IMR-90 (cell line): ENCODE data around the gene TUBGCP6. TPM values are rescaled to one million over a fixed set of nuclear protein-coding genes. Genes with fewer than 3 reads are reported as not detected.
A peak's percentile ranks its signal among the peaks of the same experiment; 100 is the strongest.

Source experiments
- ATAC-seq: fragments of 200-7000 bp; cut with Tn5 transposase; 2 replicates; pipeline ENCODE4 v1.9.1; 2020; ENCODE audit warnings: low read depth, mild to moderate bottlenecking, moderate library complexity
- BruUV-seq: library from RNA; stranded (reverse); fragments of 400-500 nt; replicated peaks from 2 replicates; lab custom pipeline; 2021; lab: Mats Ljungman, UMichigan
- CTCF ChIA-PET: fragments of 300-600 bp; formaldehyde crosslinking; extraction: SDS; loops from one replicate; lab custom pipeline; 2021; ENCODE audit warnings: antibody characterized with exemption; lab: Yijun Ruan, JAX
- POLR2A ChIA-PET: fragments of 300-600 bp; sonication (Branson Sonifier 250); formaldehyde crosslinking; loops from one replicate; lab custom pipeline; 2022; ENCODE audit warnings: antibody characterized with exemption; ENCODE audit not compliant: unreplicated experiment; lab: Charles Lee
- DNase-seq: peaks from one replicate; pipeline ENCODE4 v3.0.0; 2013
- H2AFZ ChIP-seq: replicated peaks from 2 replicates; pipeline ENCODE3; 2013; ENCODE audit warnings: low read length, mild to moderate bottlenecking; ENCODE audit not compliant: poor library complexity
- H2AK5ac ChIP-seq: 2 replicates; pipeline ENCODE4 v1.6.1; 2013; ENCODE audit warnings: low read depth, low read length, inconsistent platforms
- H2AK9ac ChIP-seq: replicated peaks from 2 replicates; pipeline ENCODE3; 2013; ENCODE audit warnings: mild to moderate bottlenecking, low read depth, low read length, moderate library complexity; ENCODE audit not compliant: poor library complexity
- H2BK120ac ChIP-seq: 2 replicates; pipeline ENCODE4 v1.6.1; 2013; ENCODE audit warnings: low read depth, low read length, inconsistent platforms
- H2BK15ac ChIP-seq: 3 replicates; pipeline ENCODE4 v1.6.1; 2013; ENCODE audit warnings: low read depth, low read length, inconsistent platforms
- H2BK20ac ChIP-seq: 2 replicates; pipeline ENCODE4 v1.6.1; 2013; ENCODE audit warnings: low read depth, mild to moderate bottlenecking, inconsistent platforms, low read length, moderate library complexity
- H2BK5ac ChIP-seq: 2 replicates; pipeline ENCODE4 v1.6.1; 2013; ENCODE audit warnings: mild to moderate bottlenecking, low read depth, low read length, inconsistent platforms; ENCODE audit not compliant: poor library complexity, severe bottlenecking
- H3K14ac ChIP-seq: replicated peaks from 2 replicates; pipeline ENCODE4 v1.6.1; 2013; ENCODE audit warnings: low read depth, low read length, inconsistent platforms
- H3K18ac ChIP-seq: 2 replicates; pipeline ENCODE4 v1.6.1; 2013; ENCODE audit warnings: low read depth, low read length, control low read depth
- H3K23ac ChIP-seq: 2 replicates; pipeline ENCODE4 v1.6.1; 2013; ENCODE audit warnings: low read depth, low read length, inconsistent platforms
- H3K27ac ChIP-seq: 2 replicates; pipeline ENCODE4 v1.5.1; 2013; ENCODE audit warnings: mild to moderate bottlenecking, control low read depth, low read length; ENCODE audit not compliant: insufficient read depth
- H3K27me3 ChIP-seq: 2 replicates; pipeline ENCODE4 v1.6.1; 2013; ENCODE audit warnings: low read length; ENCODE audit not compliant: control insufficient read depth, insufficient read depth
- H3K36me3 ChIP-seq: 2 replicates; pipeline ENCODE4 v1.6.1; 2013; ENCODE audit warnings: low read length, mixed read lengths; ENCODE audit not compliant: control insufficient read depth, insufficient read depth
- H3K4ac ChIP-seq: 2 replicates; pipeline ENCODE4 v1.6.1; 2013; ENCODE audit warnings: low read depth, low read length, inconsistent platforms
- H3K4me1 ChIP-seq: 2 replicates; pipeline ENCODE4 v1.6.1; 2013; ENCODE audit warnings: low read length, mixed read lengths; ENCODE audit not compliant: control insufficient read depth, insufficient read depth
- H3K4me2 ChIP-seq: 2 replicates; pipeline ENCODE4 v1.6.1; 2013; ENCODE audit warnings: low read depth, mild to moderate bottlenecking, control low read depth, low read length, moderate library complexity
- H3K4me3 ChIP-seq: 2 replicates; pipeline ENCODE4 v1.5.1; 2013; ENCODE audit warnings: low read depth, mild to moderate bottlenecking, control low read depth, low read length, moderate library complexity; ENCODE audit not compliant: insufficient read depth
- H3K56ac ChIP-seq: 2 replicates; pipeline ENCODE4 v1.6.1; 2013; ENCODE audit warnings: low read length, inconsistent platforms; ENCODE audit not compliant: insufficient read depth; ENCODE audit errors: extremely low read depth
- H3K79me1 ChIP-seq, 2 experiments: 2 replicates each; pipeline ENCODE4 v1.6.1; 2013; ENCODE audit warnings: low read length in 2 of 2, inconsistent platforms in 1 of 2, low read depth in 1 of 2
- H3K9ac ChIP-seq: 2 replicates; pipeline ENCODE4 v1.6.1; 2013; ENCODE audit warnings: low read depth, low read length, control low read depth
- H3K9me1 ChIP-seq: 2 replicates; pipeline ENCODE4 v1.6.1; 2013; ENCODE audit warnings: low read length, inconsistent platforms; ENCODE audit not compliant: insufficient read depth
- H3K9me3 ChIP-seq: 2 replicates; pipeline ENCODE4 v1.6.1; 2013; ENCODE audit warnings: low read length; ENCODE audit not compliant: control insufficient read depth, insufficient read depth
- H4K20me1 ChIP-seq: 2 replicates; pipeline ENCODE4 v1.6.1; 2013; ENCODE audit warnings: low read length, inconsistent platforms; ENCODE audit not compliant: insufficient read depth
- H4K5ac ChIP-seq: 2 replicates; pipeline ENCODE4 v1.6.1; 2013; ENCODE audit warnings: mild to moderate bottlenecking, low read depth, low read length, control low read depth
- H4K8ac ChIP-seq, 2 experiments: 2 replicates each; pipeline ENCODE4 v1.6.1; 2013; ENCODE audit warnings: low read depth in 2 of 2, low read length in 2 of 2, control low read depth in 1 of 2, inconsistent platforms in 1 of 2
- H4K91ac ChIP-seq: 2 replicates; pipeline ENCODE4 v1.6.1; 2013; ENCODE audit warnings: low read depth, low read length, inconsistent platforms; ENCODE audit not compliant: insufficient read depth
- CHD1 ChIP-seq: IDR thresholded peaks from 2 replicates; pipeline ENCODE4 v1.6.1; 2012; ENCODE audit warnings: low read depth, low read length, improper control_type of control experiment
- FOS ChIP-seq: fragments of 150-350 bp; IDR thresholded peaks from 2 replicates; pipeline ENCODE4 v1.6.1; 2016; ENCODE audit warnings: low read depth, low read length
- MAZ ChIP-seq: IDR thresholded peaks from 2 replicates; pipeline ENCODE4 v1.6.1; 2012; ENCODE audit warnings: low read depth, mild to moderate bottlenecking, low read length, improper control_type of control experiment, moderate library complexity, borderline replicate concordance
- POLR2A ChIP-seq: IDR thresholded peaks from 2 replicates; pipeline ENCODE4 v1.6.1; 2012; ENCODE audit warnings: mild to moderate bottlenecking, low read depth, low read length
- RCOR1 ChIP-seq: IDR thresholded peaks from 2 replicates; pipeline ENCODE4 v1.6.1; 2012; ENCODE audit warnings: mild to moderate bottlenecking, low read length, improper control_type of control experiment; ENCODE audit not compliant: insufficient replicate concordance
- RFX5 ChIP-seq: IDR thresholded peaks from 2 replicates; pipeline ENCODE4 v1.8.0; 2012; ENCODE audit warnings: low read depth, mild to moderate bottlenecking, low read length, moderate library complexity
- SMC3 ChIP-seq: fragments of 150-350 bp; IDR thresholded peaks from 2 replicates; pipeline ENCODE4 v1.6.1; 2016; ENCODE audit warnings: low read depth, mild to moderate bottlenecking, antibody characterized with exemption, low read length, moderate library complexity
- WGBS, 2 experiments: methylation state at CpG; one replicate each; pipeline versions ENCODE4 v1.1.5 to v1.1.7; 2013; ENCODE audit warnings: missing lambda C conversion rate in 2 of 2; ENCODE audit not compliant: insufficient read length in 1 of 2; ENCODE audit errors: extremely low coverage in 2 of 2; 5-methylcytosine and 5-hydroxymethylcytosine counted together
- dilution Hi-C: fragments of 300-500 bp; cut with HindIII; formaldehyde crosslinking; loops from one replicate; pipeline ENCODE4 v1.14.3; 2018; ENCODE audit warnings: low sequenced_read_pairs; ENCODE audit not compliant: unreplicated experiment
- in situ Hi-C: fragments of 300-500 bp; cut with MboI; formaldehyde crosslinking; loops from 3 replicates; pipeline ENCODE4 v1.14.3; 2019; ENCODE audit warnings: low sequenced_read_pairs, inconsistent platforms, mixed read lengths
- intact Hi-C: fragments of 100-400 bp; cut with micrococcal nuclease; formaldehyde crosslinking; loops from 2 replicates; pipeline ENCODE4 v1.10.0; 2022
- polyA plus RNA-seq, 3 experiments: library from polyadenylated mRNA; depleted of rRNA; stranded (reverse); fragments of >200 nt; gene quantifications; 2 replicates each; pipeline ENCODE4 v1.2.3, GENCODE V29; 2012; ENCODE audit warnings: low replicate concordance in 1 of 3
- total RNA-seq: library from RNA; depleted of rRNA; stranded (reverse); fragments of >200 nt; gene quantifications from 2 replicates; pipeline ENCODE4 v1.2.3, GENCODE V29; 2012
- TF ChIP-seq, protein P1 (sequence below): fragments of 150-350 bp; IDR thresholded peaks from 2 replicates; pipeline ENCODE4 v1.6.1; 2017; ENCODE audit warnings: mild to moderate bottlenecking, antibody characterized with exemption, low read length, low read depth
- TF ChIP-seq, protein P2 (sequence below): conservative IDR thresholded peaks from 2 replicates; pipeline ENCODE4 v1.5.1; 2012; ENCODE audit warnings: mild to moderate bottlenecking, low read depth, low read length, improper control_type of control experiment

The TUBGCP6 gene
- total and polyA plus RNA-seq, 2 of the 4 experiments (the other 2 are of a cell fraction), result 10.8 to 28.6 TPM

DNA sequence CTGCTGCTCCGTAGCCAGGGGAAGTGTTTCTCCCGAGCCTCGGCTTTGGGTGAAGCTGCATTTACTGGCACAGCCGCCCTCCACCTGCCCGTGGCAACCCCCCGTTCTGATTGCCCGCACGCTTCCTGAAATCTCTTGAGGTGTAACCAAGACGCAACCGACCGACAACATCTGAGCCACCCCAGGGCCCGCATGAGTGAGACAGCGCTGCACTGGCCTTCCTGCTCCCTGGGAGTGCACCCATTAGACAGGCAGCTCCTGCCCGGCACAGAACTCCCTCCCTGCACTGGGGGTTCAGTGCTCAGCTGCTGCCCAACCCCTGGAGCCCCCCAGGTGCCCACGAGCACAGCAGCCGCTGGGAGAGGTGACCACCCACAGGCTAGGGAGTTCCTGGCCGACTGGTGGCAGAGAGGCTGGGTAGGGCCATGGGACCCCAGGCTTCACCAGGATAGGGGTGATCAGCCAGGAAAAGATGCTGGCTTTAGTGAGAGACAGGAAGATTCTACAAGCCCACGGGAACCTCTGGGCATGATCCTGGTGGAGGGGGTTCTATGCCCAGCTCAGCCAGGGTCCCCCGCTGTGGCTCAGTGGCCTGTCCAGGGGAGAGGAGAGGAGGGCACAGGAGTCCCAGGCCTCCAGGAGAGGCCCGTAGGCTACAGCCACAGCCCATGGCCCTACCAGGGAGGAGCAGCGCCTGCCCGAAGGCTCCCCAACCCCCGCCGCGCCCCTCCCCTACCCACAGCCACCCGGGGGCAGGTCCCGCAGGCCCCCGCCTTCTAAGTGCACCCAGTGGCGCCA lies 48.0 kb upstream of the TUBGCP6 start:
- ChIA-PET CTCF (no interaction called here), POLR2A (interaction anchor here (0.6 kb wide), 1 partner anchor 18 kb away, joined by 5 read pairs; no protein-coding TSS in a partner anchor)
- Histone ChIP-seq H4K91ac (peak overlapping the region; percentile 97), H2BK5ac (peak overlapping the region; percentile 99), H2BK120ac (peak overlapping the region; percentile 72), H3K27ac (peak overlapping the region; percentile 100), H3K4me2 (peak overlapping the region; percentile 74), H2BK20ac (peak overlapping the region; percentile 47), H3K4me1 (peaks cover 34% of the 10 kb centered on the region), H3K9me3 (no peaks in the 10 kb centered on the region), H3K23ac (peak overlapping the region; percentile 86), H2BK15ac (peak overlapping the region; percentile 70; the same call in 1 of the 3 replicates), H3K4ac (peak overlapping the region; percentile 94), H3K14ac (peak overlapping the region; percentile 91), H3K27me3 (no peaks in the 10 kb centered on the region), H3K79me1 (peaks cover 8 to 69% of the 10 kb centered on the region in 2 experiments; a peak in 3 of 4 replicates), H4K5ac (peak overlapping the region; percentile 82), H3K4me3 (peak overlapping the region; percentile 41), H2AK5ac (peak overlapping the region; percentile 74), H3K9ac (peak overlapping the region; percentile 95), H2AFZ (peak overlapping the region; percentile 8), H3K56ac (peak overlapping the region; percentile 93), H3K18ac (peak overlapping the region; percentile 76), H3K9me1 (peaks cover 3% of the 10 kb centered on the region), H4K8ac (peak overlapping the region; percentile 91), H4K20me1 (peaks cover 90% of the 10 kb centered on the region), H2AK9ac (peak overlapping the region; percentile 94), H3K36me3 (peaks cover 36% of the 10 kb centered on the region)
- ATAC-seq (peak; percentile 1), DNase-seq (no peak)
- 71% methylated on average over 14 of the region's 29 CpGs; no CpG with 5 or more reads in 1 of the 2 experiments for WGBS, 2 experiments
- BruUV-seq, result no TSS peak
- intact Hi-C loops (loop anchor here (2.0 to 5.0 kb wide), 2 partner anchors 14 to 34 kb away; partner anchors contain the start of genes DENND6B and PLXNB2), dilution Hi-C loops (no loop called here), in situ Hi-C loops (no loop called here)
- no peak for TF ChIP-seq POLR2A
- no peak for TF ChIP-seq RCOR1
- TF ChIP-seq RFX5, result no peak
- no peak for TF ChIP-seq SMC3
- TF ChIP-seq FOS, result no peak
- TF ChIP-seq, protein P1, sequence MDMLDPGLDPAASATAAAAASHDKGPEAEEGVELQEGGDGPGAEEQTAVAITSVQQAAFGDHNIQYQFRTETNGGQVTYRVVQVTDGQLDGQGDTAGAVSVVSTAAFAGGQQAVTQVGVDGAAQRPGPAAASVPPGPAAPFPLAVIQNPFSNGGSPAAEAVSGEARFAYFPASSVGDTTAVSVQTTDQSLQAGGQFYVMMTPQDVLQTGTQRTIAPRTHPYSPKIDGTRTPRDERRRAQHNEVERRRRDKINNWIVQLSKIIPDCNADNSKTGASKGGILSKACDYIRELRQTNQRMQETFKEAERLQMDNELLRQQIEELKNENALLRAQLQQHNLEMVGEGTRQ, result no peak
- TF ChIP-seq, protein P2, sequence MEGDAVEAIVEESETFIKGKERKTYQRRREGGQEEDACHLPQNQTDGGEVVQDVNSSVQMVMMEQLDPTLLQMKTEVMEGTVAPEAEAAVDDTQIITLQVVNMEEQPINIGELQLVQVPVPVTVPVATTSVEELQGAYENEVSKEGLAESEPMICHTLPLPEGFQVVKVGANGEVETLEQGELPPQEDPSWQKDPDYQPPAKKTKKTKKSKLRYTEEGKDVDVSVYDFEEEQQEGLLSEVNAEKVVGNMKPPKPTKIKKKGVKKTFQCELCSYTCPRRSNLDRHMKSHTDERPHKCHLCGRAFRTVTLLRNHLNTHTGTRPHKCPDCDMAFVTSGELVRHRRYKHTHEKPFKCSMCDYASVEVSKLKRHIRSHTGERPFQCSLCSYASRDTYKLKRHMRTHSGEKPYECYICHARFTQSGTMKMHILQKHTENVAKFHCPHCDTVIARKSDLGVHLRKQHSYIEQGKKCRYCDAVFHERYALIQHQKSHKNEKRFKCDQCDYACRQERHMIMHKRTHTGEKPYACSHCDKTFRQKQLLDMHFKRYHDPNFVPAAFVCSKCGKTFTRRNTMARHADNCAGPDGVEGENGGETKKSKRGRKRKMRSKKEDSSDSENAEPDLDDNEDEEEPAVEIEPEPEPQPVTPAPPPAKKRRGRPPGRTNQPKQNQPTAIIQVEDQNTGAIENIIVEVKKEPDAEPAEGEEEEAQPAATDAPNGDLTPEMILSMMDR, result 0 out of 2 replicates have a peak, but pooled peaks have one; percentile 4
- TF ChIP-seq MAZ, result no peak
- no peak for TF ChIP-seq CHD1
